Measurements from ENCODE around the gene NDUFS1.
A peak's percentile ranks its signal among the peaks of the same experiment; 100 is the strongest.
"Not testable (repeated sequence)": the region's sequence is repeated elsewhere in the genome, so short reads cannot be mapped to it uniquely, and the experiment has no call there.

The NDUFS1 gene

DNA sequence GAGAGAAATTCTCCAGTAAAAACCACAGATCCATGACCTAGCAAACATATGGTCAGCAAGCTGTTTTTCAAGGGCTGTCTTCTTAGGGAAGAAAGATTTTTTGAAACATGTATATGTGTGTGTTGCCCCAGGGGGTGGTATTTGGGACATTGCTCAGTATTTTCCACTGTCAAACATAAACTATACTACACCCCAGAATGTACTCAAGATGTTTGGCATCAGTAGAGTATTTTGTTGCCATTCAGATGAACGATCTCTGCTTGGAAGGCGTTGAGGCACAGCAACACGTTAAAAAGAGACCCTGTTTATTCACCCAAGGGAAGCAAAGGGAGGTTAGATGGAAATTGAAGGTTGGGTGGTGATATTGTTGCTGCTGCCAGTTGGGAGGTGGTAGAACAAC, 30.4 kb upstream of the NDUFS1 start:
- Histone ChIP-seq H3K27me3 (ENCODE audit: insufficient read depth, low read length) (no peaks in the 10 kb centered on the region), H4K8ac (ENCODE audit: low read depth, low read length) (no peak overlapping the region), H2BK120ac (ENCODE audit: insufficient read depth, low read length, poor library complexity) (no peak overlapping the region), H3K27ac (ENCODE audit: low read depth, low read length) (no peak overlapping the region), H3K23ac (ENCODE audit: low read length) (no peak overlapping the region), H3K14ac (ENCODE audit: low read length) (no peak overlapping the region), H2BK12ac (ENCODE audit: low read length) (no peak overlapping the region), H4K12ac (ENCODE audit: low read depth, low read length) (no peak overlapping the region), H3K36me3 (ENCODE audit: control insufficient read depth in 1 of 2, insufficient read depth in 2 of 2, low read length in 2 of 2) (no peaks in the 10 kb centered on the region), H2BK5ac (ENCODE audit: low read depth, low read length, poor library complexity) (no peak overlapping the region), H3K4me3 (ENCODE audit: low read depth, low read length) (no peak overlapping the region), H4K91ac (ENCODE audit: low read depth, low read length) (no peak overlapping the region), H3K4me2 (ENCODE audit: low read length) (no peak overlapping the region), H3K4me1 (ENCODE audit: control insufficient read depth in 1 of 2, insufficient read depth in 2 of 2, low read length in 2 of 2) (no peaks in the 10 kb centered on the region), H3K79me2 (ENCODE audit: control insufficient read depth, insufficient read depth, low read length, poor library complexity) (no peaks in the 10 kb centered on the region), H3K18ac (ENCODE audit: low read length) (no peak overlapping the region), H3K9me3 (ENCODE audit: insufficient read depth, low read depth, low read length) (no peaks in the 10 kb centered on the region), H2AK5ac (ENCODE audit: low read length) (no peak overlapping the region), H2AFZ (ENCODE audit: insufficient read depth, low read length, poor library complexity) (no peak overlapping the region), H3K79me1 (ENCODE audit: low read length) (no peaks in the 10 kb centered on the region), H3K9ac (ENCODE audit: low read length) (no peak overlapping the region), H3K4ac (ENCODE audit: low read depth, low read length) (no peak overlapping the region)
- no CpG with 5 or more reads among the region's 3 CpGs for WGBS (ENCODE audit: extremely low coverage, insufficient coverage, insufficient read length)
- no peak for DNase-seq

DNA sequence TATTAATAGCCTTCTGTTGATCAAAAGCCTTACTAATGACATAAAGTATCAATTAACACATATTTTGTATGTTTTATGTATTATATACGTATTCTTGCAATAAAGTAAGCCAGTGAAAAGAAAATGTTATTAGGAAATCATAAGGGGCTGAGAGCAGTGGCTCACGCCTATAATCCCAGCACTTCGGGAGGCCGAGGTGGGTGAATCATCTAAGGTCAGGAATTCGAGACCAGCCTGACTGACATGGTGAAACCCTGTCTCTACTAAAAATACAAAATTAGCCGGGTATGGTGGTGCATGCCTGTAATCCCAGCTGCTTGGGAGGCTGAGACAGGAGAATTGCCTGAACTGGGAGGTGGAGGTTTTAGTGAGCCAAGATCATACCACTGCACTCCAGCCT, 22.3 kb upstream of the NDUFS1 start:
- not testable (repeated sequence) for H3K27ac ChIP-seq (ENCODE audit: low read depth, low read length); H3K4me1 ChIP-seq (ENCODE audit: control insufficient read depth in 1 of 2, insufficient read depth in 2 of 2, low read length in 2 of 2); H3K23ac ChIP-seq (ENCODE audit: low read length); H2BK5ac ChIP-seq (ENCODE audit: low read depth, low read length, poor library complexity); H3K4me3 ChIP-seq (ENCODE audit: low read depth, low read length); H3K14ac ChIP-seq (ENCODE audit: low read length); H3K27me3 ChIP-seq (ENCODE audit: insufficient read depth, low read length); H4K91ac ChIP-seq (ENCODE audit: low read depth, low read length); H3K9ac ChIP-seq (ENCODE audit: low read length); H3K9me3 ChIP-seq (ENCODE audit: insufficient read depth, low read depth, low read length); H2BK12ac ChIP-seq (ENCODE audit: low read length); H3K79me2 ChIP-seq (ENCODE audit: control insufficient read depth, insufficient read depth, low read length, poor library complexity); H4K8ac ChIP-seq (ENCODE audit: low read depth, low read length); H2BK120ac ChIP-seq (ENCODE audit: insufficient read depth, low read length, poor library complexity); H3K36me3 ChIP-seq (ENCODE audit: control insufficient read depth in 1 of 2, insufficient read depth in 2 of 2, low read length in 2 of 2); H4K12ac ChIP-seq (ENCODE audit: low read depth, low read length); H2AFZ ChIP-seq (ENCODE audit: insufficient read depth, low read length, poor library complexity); H3K18ac ChIP-seq (ENCODE audit: low read length); H2AK5ac ChIP-seq (ENCODE audit: low read length); H3K4me2 ChIP-seq (ENCODE audit: low read length); H3K4ac ChIP-seq (ENCODE audit: low read depth, low read length); H3K79me1 ChIP-seq (ENCODE audit: low read length)
- DNase-seq, result peak; percentile 60 to 72
- WGBS (ENCODE audit: extremely low coverage, insufficient coverage, insufficient read length), result no CpG with 5 or more reads among the region's 6 CpGs

GRCh38 chr2:206176901-206177300, 17.7 kb upstream of the NDUFS1 start:
- no peak overlapping the region for H2AFZ ChIP-seq (ENCODE audit: insufficient read depth, low read length, poor library complexity)
- H3K9ac ChIP-seq (ENCODE audit: low read length), result no peak overlapping the region
- no peak overlapping the region for H3K27ac ChIP-seq (ENCODE audit: low read depth, low read length)
- no peaks in the 10 kb centered on the region for H3K27me3 ChIP-seq (ENCODE audit: insufficient read depth, low read length)
- no peak overlapping the region for H3K4ac ChIP-seq (ENCODE audit: low read depth, low read length)
- no peak overlapping the region for H2BK12ac ChIP-seq (ENCODE audit: low read length)
- WGBS (ENCODE audit: extremely low coverage, insufficient coverage, insufficient read length), result no CpG with 5 or more reads among the region's 3 CpGs
- H3K9me3 ChIP-seq (ENCODE audit: insufficient read depth, low read depth, low read length), result no peaks in the 10 kb centered on the region
- H3K18ac ChIP-seq (ENCODE audit: low read length), result no peak overlapping the region
- H4K12ac ChIP-seq (ENCODE audit: low read depth, low read length), result no peak overlapping the region
- H3K79me2 ChIP-seq (ENCODE audit: control insufficient read depth, insufficient read depth, low read length, poor library complexity), result no peaks in the 10 kb centered on the region
- H3K23ac ChIP-seq (ENCODE audit: low read length), result no peak overlapping the region
- H2AK5ac ChIP-seq (ENCODE audit: low read length), result no peak overlapping the region
- H3K14ac ChIP-seq (ENCODE audit: low read length), result no peak overlapping the region
- H3K4me1 ChIP-seq (ENCODE audit: control insufficient read depth in 1 of 2, insufficient read depth in 2 of 2, low read length in 2 of 2), result no peaks in the 10 kb centered on the region
- no peak overlapping the region for H2BK5ac ChIP-seq (ENCODE audit: low read depth, low read length, poor library complexity)
- no peaks in the 10 kb centered on the region for H3K36me3 ChIP-seq (ENCODE audit: control insufficient read depth in 1 of 2, insufficient read depth in 2 of 2, low read length in 2 of 2)
- H3K4me3 ChIP-seq (ENCODE audit: low read depth, low read length), result no peak overlapping the region
- H4K91ac ChIP-seq (ENCODE audit: low read depth, low read length), result no peak overlapping the region
- H4K8ac ChIP-seq (ENCODE audit: low read depth, low read length), result no peak overlapping the region
- no peak overlapping the region for H3K4me2 ChIP-seq (ENCODE audit: low read length)
- no peak for DNase-seq
- no peak overlapping the region for H2BK120ac ChIP-seq (ENCODE audit: insufficient read depth, low read length, poor library complexity)
- H3K79me1 ChIP-seq (ENCODE audit: low read length), result no peaks in the 10 kb centered on the region

GRCh38 chr2:206176121-206176520, 16.9 kb upstream of the NDUFS1 start:
- H2AK5ac ChIP-seq (ENCODE audit: low read length), result no peak overlapping the region
- no peaks in the 10 kb centered on the region for H3K9me3 ChIP-seq (ENCODE audit: insufficient read depth, low read depth, low read length)
- no peaks in the 10 kb centered on the region for H3K27me3 ChIP-seq (ENCODE audit: insufficient read depth, low read length)
- H2BK120ac ChIP-seq (ENCODE audit: insufficient read depth, low read length, poor library complexity), result no peak overlapping the region
- no peak overlapping the region for H3K18ac ChIP-seq (ENCODE audit: low read length)
- no peak overlapping the region for H3K14ac ChIP-seq (ENCODE audit: low read length)
- DNase-seq, result no peak
- H3K9ac ChIP-seq (ENCODE audit: low read length), result no peak overlapping the region
- no peak overlapping the region for H3K4me3 ChIP-seq (ENCODE audit: low read depth, low read length)
- no CpG with 5 or more reads among the region's 2 CpGs for WGBS (ENCODE audit: extremely low coverage, insufficient coverage, insufficient read length)
- no peaks in the 10 kb centered on the region for H3K79me1 ChIP-seq (ENCODE audit: low read length)
- no peak overlapping the region for H3K27ac ChIP-seq (ENCODE audit: low read depth, low read length)
- no peak overlapping the region for H3K4ac ChIP-seq (ENCODE audit: low read depth, low read length)
- H4K8ac ChIP-seq (ENCODE audit: low read depth, low read length), result no peak overlapping the region
- H2BK12ac ChIP-seq (ENCODE audit: low read length), result no peak overlapping the region
- H4K91ac ChIP-seq (ENCODE audit: low read depth, low read length), result no peak overlapping the region
- H3K4me1 ChIP-seq (ENCODE audit: control insufficient read depth in 1 of 2, insufficient read depth in 2 of 2, low read length in 2 of 2), result no peaks in the 10 kb centered on the region
- H3K23ac ChIP-seq (ENCODE audit: low read length), result no peak overlapping the region
- no peaks in the 10 kb centered on the region for H3K79me2 ChIP-seq (ENCODE audit: control insufficient read depth, insufficient read depth, low read length, poor library complexity)
- H2AFZ ChIP-seq (ENCODE audit: insufficient read depth, low read length, poor library complexity), result no peak overlapping the region
- H3K4me2 ChIP-seq (ENCODE audit: low read length), result no peak overlapping the region
- no peaks in the 10 kb centered on the region for H3K36me3 ChIP-seq (ENCODE audit: control insufficient read depth in 1 of 2, insufficient read depth in 2 of 2, low read length in 2 of 2)
- H4K12ac ChIP-seq (ENCODE audit: low read depth, low read length), result no peak overlapping the region
- no peak overlapping the region for H2BK5ac ChIP-seq (ENCODE audit: low read depth, low read length, poor library complexity)

All from trophoblast cell (in vitro differentiated cells and primary cell).